Measurements from ENCODE around the gene RADX. TPM values are rescaled to one million over a fixed set of nuclear protein-coding genes. Genes with fewer than 3 reads are reported as not detected.

RADX gene
- total RNA-seq, 2 donors from 2014 or later: 0.50 to 0.96 TPM

GRCh38 chrX:106680716-106681115, 68.9 kb downstream of the RADX start:
- Histone ChIP-seq H3K9ac (ENCODE audit: low read depth in 2 of 2, low read length in 2 of 2) (no peak overlapping the region), H3K36me3 (no peaks in the 10 kb centered on the region), H3K27ac (no peak overlapping the region), H3K4me1 (no peaks in the 10 kb centered on the region), H3K27me3 (no peaks in the 10 kb centered on the region), H3K4me3 (no peak overlapping the region), H3K9me3 (no peaks in the 10 kb centered on the region)
- intact Hi-C loops (cut with DNase I): no loop called here
- no peak for TF ChIP-seq CTCF (IDR thresholded peaks at IDR 0.05)
- DNase-seq: no peak

- peak; percentile 17 for DNase-seq
- no peaks in the 10 kb centered on the region for H3K36me3 ChIP-seq
- no peak overlapping the region for H3K9ac ChIP-seq (ENCODE audit: low read depth in 2 of 2, low read length in 2 of 2)
- no peak overlapping the region for H3K27ac ChIP-seq
- no peaks in the 10 kb centered on the region for H3K27me3 ChIP-seq
- H3K9me3 ChIP-seq: no peaks in the 10 kb centered on the region
- no peaks in the 10 kb centered on the region for H3K4me1 ChIP-seq
- TF ChIP-seq CTCF (IDR thresholded peaks at IDR 0.05): no peak
- H3K4me3 ChIP-seq: no peak overlapping the region
- intact Hi-C loops (cut with DNase I): no loop called here
These were observed 72.4 kb downstream of the RADX start for GRCh38 chrX:106684207-106684606.

GRCh38 chrX:106692425-106693065, 80.8 kb downstream of the RADX start:
- intact Hi-C loops (cut with DNase I): no loop called here
- Histone ChIP-seq H3K36me3 (no peaks in the 10 kb centered on the region), H3K4me1 (no peaks in the 10 kb centered on the region), H3K27me3 (no peaks in the 10 kb centered on the region), H3K27ac (no peak overlapping the region), H3K4me3 (no peak overlapping the region), H3K9me3 (no peaks in the 10 kb centered on the region), H3K9ac (ENCODE audit: low read depth in 2 of 2, low read length in 2 of 2) (no peak overlapping the region)
- TF ChIP-seq CTCF (IDR thresholded peaks at IDR 0.05): no peak
- peak; percentile 51 for DNase-seq

- H3K27ac ChIP-seq: no peak overlapping the region
These were observed 84.7 kb downstream of the RADX start for GRCh38 chrX:106696502-106696901.

GRCh38 chrX:106698693-106699092, 86.9 kb downstream of the RADX start:
- DNase-seq: no peak
- H3K4me3 ChIP-seq: no peak overlapping the region
- no peak for TF ChIP-seq CTCF (IDR thresholded peaks at IDR 0.05)
- no peaks in the 10 kb centered on the region for H3K27me3 ChIP-seq
- no peak overlapping the region for H3K9ac ChIP-seq (ENCODE audit: low read depth in 2 of 2, low read length in 2 of 2)
- H3K27ac ChIP-seq: no peak overlapping the region
- no peaks in the 10 kb centered on the region for H3K9me3 ChIP-seq
- H3K4me1 ChIP-seq: no peaks in the 10 kb centered on the region
- intact Hi-C loops (cut with DNase I): no loop called here
- H3K36me3 ChIP-seq: no peaks in the 10 kb centered on the region

More at GRCh38 chrX:106696502-106696901, 84.7 kb downstream of the RADX start:
- no peak overlapping the region for H3K4me3 ChIP-seq
- no peaks in the 10 kb centered on the region for H3K27me3 ChIP-seq
- no peaks in the 10 kb centered on the region for H3K36me3 ChIP-seq
- H3K4me1 ChIP-seq: no peaks in the 10 kb centered on the region
- no peak overlapping the region for H3K9ac ChIP-seq (ENCODE audit: low read depth in 2 of 2, low read length in 2 of 2)
- no peak for DNase-seq
- no peaks in the 10 kb centered on the region for H3K9me3 ChIP-seq
- intact Hi-C loops (cut with DNase I): no loop called here
- no peak for TF ChIP-seq CTCF (IDR thresholded peaks at IDR 0.05)

All from colonic mucosa (tissue), 4 donors.